CD1c-positive myeloid dendritic cell (primary cell): ENCODE data around the gene HSPB6.

Experiments
- DNase-seq: peaks from one replicate; pipeline ENCODE4 v3.0.0-alpha.2; 2016; ENCODE audit errors: extremely low spot score

HSPB6 gene

DNA sequence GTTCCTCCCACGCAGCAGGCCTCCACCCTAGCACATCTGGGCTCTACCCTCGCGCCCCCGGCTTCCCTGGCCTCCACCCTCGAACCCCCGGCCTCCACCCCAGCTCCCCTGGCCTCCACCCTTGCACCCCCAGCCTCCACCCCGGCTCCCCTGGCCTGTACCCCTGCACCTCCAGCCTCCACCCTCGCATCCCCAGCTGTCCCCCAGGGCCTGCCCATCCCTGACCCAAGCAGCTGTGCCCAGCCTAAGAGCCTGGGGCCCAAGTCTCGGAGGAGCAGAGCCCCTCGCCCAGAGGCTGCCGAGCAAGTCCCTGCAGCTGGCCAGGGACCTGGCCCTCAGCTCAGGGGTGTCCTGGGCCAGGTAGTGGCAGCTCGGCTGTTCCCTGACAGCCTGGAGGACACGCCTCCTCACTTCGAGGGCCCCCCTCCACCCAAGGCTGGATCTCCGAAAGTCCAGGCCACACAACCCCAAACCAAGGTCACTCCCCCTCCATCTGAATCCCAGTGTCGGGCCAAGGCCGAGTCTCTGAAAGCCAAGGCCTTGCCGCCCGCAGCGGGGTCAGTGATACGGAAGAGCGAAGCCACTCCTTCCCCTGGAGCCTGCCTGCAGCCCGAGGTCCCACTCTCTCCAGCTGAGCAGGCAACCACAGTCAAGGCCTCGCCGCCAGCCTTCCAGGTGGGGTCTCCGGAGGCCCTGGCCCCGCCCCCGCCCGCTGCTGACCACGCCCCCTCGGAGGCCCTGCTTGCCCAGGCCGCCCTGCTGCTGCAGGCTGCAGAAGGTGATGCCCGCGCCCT, 10.7 kb upstream of the HSPB6 start:
- no peak for DNase-seq

- no peak for DNase-seq
These were observed 9.8 kb upstream of the HSPB6 start for GRCh38 chr19:35766571-35767104.

- DNase-seq = no peak
These were observed 7.8 kb upstream of the HSPB6 start for GRCh38 chr19:35764432-35765315.

DNA sequence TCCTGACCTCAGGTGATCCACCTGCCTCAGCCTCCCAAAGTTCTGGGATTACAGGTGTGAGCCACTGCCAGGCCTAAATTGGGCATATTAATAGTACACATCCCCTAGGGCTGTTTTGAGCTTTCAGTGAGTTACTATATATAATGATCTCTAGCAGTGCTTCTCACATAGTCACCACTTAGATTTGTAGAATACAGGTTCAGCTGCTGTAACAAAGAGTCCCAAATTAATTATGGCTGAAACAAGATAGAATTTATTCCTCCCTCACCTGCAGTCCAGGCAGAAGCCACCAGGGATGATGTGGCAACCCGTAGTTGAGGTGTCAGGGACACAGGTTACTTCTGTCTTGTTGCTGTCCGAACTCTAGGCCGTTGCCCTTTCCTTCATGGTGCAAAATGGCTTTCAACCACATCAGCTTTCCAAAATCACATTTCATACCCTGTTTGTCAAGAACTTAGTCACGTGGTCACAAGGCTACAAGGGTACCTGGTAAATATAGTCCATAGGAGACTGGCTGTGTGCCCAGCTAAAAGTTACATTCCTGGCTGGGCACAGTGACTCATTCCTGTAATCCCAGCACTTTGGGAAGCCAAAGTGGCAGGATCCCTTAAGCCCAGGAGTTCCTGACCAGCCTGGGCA, 4.0 kb upstream of the HSPB6 start:
- DNase-seq = no peak

DNA sequence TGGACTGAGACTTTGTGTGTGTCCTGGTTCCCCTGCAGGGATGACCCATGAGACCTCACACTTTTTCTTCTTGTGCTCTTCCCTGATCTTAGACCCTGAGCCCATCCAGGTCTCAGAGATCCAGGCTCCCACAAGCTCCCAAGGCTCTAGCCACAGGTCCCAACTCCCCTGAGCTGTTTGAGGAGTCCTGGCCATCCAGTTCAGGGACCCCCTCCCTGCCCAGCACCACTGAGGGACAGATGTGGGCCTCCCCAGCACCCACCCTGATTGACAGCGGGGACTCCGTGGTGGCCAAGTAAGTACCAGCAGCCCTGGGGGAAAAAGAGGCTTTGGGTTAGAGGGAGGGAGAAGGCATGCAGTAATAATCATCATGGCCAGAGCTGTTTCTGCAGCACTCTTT, 2.9 kb upstream of the HSPB6 start:
- DNase-seq = no peak

DNA sequence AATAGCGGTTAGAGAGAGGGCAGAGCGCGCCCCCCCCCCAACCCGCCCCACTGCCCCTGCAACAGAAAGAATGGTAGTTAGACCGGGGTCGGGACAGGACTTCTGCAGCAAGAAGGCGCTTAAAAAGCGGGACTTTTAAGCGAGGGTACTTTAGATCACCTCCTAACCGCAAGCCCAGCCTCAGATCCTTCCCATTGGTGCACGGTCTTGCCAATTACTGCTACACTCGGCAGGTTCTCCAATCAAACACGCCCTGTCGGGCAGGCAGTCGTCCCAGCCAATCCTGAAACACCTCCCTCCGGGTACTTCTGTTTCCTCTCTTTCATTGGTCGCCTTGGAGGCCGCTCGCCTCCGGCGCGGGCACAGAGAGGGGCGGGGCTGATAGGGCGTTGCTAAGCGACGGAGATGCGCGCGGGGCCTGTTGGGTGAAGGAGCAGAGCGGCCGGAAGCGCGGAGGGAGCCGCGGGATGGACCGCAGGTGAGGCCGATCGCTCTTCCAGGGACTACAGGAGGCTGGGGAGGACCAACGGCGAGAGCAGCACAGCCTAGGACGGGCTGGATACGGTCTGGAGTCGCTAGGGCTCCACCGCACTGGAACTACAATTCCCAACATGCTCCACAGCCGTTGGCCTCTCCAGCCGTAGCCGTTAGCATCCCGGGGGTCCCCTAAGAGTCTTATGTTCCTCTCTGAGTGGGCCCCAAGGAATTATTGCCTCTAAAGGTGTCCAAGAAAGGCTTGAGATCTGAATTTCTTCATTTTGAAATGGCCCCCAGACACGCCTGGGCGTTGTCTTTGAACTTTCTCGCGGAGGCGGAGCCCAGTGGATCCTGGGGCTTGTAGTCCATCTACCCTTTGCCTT, 1.1 kb upstream of the HSPB6 start, which contains the start of gene PROSER3:
TSS of gene PROSER3 (plus strand) at position 428 of the 860 bp plus-strand sequence. CDS start at position 468, 40 bp downstream.
- peak; percentile 99 for DNase-seq

DNA sequence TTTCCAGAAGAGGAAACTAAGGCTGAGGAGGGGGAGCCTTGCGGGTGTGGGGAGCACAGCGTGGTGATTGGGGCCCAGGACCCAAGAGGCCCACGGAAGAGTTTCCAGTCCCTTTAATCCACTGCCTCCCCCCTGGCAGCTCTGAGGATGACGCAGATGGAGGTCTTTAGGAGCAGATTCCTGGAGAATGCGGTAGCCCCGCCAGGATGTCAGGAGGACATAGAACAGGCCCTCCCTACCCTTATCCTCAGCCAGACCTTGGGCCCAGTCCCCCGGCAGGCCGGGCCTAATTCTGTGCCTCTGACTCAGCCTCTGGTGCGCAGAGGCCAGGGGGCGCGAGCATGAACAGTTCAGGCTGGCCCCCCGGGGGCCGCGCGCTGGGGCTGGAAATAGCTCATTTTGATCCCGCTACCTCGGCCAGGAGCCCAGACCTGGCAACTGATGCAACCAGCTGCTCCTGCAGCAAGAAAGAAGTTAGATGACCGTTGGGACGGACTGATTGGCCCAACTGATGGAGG, 461 bp upstream of the HSPB6 start:
- DNase-seq = no peak

DNA sequence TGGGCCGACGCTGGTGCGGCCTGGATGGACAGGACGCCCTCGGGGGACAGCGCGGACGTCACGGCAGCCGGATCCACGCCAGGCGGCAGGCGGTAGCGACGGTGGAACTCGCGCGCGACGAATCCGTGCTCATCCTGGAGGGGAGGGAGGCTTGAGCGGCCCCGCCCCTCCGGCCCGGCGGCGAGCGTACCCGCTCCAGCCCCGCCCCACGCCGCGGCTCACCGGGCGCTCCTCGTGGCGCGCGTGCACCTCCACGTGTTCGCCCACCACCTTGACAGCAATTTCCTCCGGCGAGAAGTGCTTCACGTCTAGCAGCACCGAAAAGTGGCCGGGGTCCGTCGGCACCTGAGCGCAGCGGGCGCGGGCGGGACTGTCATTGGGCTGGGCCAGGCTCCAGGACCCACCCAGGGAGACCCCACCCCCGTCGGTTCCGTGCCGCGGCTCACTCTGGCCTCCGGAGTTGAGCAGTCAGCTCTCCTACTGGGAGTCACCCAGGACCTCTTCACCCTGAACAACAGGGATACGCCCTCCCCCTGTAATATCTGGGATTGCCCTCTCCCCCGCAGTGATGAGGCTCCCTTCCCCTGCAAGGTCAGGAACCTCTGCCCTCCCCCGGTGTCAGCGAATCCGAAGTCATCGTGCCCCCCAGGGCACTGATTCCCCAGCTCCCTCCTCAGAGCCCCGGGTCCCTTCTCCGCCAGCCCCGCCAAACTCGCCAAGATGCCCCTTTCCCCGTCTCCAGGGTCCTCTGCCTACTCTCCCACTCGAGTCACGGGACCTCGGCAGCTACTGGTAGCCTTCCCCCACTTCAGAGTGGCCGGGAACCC, 1.1 kb downstream of the HSPB6 start:
- peak; percentile 64 for DNase-seq

GRCh38 chr19:35755131-35755549, 1.7 kb downstream of the HSPB6 start:
- no peak for DNase-seq

DNA sequence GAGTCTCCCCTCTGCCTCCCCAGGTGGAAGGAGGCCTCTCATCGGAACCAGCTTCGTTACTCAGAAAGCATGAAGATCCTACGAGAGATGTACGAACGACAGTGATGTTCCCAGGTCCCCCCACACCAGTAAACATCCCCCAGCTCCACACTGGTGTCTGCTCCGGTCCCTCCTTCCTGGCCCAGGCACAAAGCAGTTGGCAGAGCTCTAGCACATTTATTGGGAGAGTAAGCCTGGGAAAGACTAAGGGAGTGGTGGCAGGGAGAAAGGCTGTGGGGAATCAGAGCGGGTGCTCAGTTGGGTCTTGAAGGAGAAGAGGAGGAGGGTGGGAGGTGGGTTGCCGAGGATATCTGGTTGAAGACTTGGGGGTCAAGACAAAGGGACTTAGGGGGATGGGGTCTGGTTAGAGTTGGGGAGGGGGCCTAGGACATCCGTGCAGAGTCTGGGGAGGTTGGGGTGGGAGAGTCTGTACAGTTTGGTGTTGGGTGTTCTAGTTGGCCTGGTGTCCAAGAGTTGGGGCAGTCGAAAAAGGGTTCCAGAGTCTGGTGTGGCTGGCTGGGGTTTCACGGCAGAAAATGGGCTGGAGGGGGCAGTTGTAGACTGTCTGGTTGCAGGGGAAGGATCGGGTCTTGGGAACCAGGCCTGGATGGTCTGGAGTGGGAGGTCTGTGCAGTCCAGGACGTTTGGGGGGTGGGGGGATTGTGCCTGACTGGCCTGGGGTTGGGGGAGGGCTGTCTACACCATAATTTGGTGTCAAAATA, 2.3 kb downstream of the HSPB6 start:
- no peak for DNase-seq

- no peak for DNase-seq
These were observed 3.0 kb downstream of the HSPB6 start for GRCh38 chr19:35753634-35754369.

- no peak for DNase-seq
These were observed 4.0 kb downstream of the HSPB6 start for GRCh38 chr19:35752746-35753350.

DNA sequence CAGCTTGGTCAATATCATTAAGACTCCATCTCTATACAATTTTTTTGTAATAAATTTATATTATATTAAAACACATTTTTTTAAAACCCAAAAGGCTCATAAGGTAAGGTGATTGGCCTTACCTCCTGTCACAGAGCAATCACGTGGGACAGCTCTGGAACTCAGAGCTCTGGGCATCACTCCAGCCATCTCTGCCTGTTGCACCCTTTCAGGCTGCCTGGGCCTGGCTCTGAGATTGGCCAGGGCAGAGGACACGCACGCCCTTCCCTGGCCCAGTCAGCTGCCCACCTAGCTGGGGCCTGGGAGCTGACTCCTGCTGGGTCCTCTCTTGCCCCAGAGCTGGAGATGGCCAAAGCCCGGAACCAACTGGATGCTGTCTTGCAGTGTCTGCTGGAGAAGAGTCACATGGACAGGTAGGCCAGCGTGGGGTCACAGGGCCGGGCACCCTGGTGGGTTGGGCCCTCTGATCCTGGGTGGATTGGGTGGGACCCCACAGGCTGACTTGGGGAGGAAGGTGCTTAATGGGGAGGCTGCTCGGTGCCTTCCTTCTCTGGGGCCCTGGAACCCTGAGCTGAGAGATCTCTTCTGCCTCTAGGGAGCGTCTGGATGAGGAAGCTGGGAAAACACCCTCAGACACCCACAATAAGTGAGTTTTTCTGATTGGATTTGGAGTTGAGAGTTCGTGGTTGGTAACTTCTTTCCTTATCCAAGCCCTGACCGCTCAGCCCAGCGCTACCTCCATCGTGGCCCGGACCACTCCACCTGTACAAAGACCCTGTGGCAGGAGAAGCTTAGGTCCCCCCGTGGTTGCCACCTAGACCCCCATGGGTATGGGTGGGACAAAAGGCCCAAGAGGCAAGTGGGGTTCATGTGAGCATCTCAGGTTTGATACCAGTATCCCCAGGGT, 4.7 kb downstream of the HSPB6 start:
- DNase-seq = peak; percentile 14

- no peak for DNase-seq
These were observed 6.7 kb downstream of the HSPB6 start for GRCh38 chr19:35750167-35750566.

DNA sequence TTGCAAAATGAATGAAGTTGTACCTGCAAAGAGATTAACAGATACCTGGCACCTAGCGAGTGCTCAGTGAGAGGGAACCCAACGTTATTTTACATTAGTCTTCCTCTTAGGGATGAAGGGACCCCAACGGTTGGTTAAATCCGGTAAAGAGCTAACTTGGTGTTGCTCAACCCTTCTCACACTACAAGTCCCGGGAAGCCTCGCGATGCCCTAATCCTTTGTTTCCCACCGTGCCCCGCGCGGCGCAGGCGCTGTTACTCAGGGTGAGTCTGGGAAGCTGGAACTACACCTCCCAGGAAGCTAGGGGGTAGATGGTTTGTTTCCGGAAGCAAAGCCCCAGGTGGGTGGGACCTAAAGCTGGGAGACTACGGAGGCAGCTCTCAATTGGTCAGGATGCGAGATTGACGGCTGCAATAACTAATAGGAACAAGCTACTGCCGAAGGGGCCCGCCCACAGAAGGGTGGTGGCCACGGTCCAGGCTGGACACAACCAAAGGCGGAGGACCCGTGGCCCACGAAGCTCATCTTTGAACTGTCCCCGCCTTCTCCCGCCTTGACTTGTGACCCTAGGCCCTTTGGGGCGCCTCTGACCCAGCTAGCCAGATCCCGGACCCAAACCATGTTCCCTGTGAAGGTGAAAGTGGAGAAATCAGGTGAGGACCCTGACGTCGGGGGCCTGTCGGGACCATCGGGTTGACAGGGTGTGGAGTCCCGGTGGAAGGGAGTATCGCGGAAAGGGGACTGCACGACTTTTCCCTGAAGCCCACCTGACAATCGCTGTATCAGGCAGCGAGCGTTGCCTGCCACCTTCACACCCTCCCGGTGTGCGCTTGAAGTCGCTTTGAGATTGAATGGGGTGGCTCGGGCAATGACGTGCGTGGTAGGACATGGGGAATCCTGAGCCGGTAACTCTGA, 8.5 kb downstream of the HSPB6 start, which contains the start of gene LIN37:
TSS of gene LIN37 (plus strand) at position 471 of the 915 bp plus-strand sequence. CDS start at position 620, 149 bp downstream.
- peak; percentile 100 for DNase-seq

DNA sequence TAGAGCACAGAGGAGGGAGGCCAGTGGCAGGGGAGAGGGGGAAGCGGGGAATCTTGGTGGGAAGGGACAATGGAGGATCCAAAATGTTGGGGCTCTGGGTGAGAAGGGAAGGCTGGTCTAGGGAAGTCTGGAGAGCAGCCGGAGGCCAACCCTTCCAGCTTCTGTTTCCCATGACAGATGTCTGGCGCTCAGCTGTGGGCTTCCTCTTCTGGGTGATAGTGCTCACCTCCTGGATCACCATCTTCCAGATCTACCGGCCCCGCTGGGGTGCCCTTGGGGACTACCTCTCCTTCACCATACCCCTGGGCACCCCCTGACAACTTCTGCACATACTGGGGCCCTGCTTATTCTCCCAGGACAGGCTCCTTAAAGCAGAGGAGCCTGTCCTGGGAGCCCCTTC, 10.3 kb downstream of the HSPB6 start:
- peak; percentile 28 for DNase-seq
